ENCODE results near the gene MPND.

The MPND gene

GRCh38 chr19:4350726-4351125, 7.4 kb downstream of the MPND start:
- no peak for DNase-seq

- peak; percentile 22 for DNase-seq
Measured at GRCh38 chr19:4352701-4353121, 9.3 kb downstream of the MPND start.

- no peak for DNase-seq
Measured at GRCh38 chr19:4354282-4354681, 10.9 kb downstream of the MPND start.

- DNase-seq, result no peak
Measured at GRCh38 chr19:4354897-4355296, 11.5 kb downstream of the MPND start.

- no peak for DNase-seq
Measured at GRCh38 chr19:4357095-4357797, 13.9 kb downstream of the MPND start.

- no peak for DNase-seq
Measured at GRCh38 chr19:4357921-4358326, 14.6 kb downstream of the MPND start.

GRCh38 chr19:4358709-4359626, 15.6 kb downstream of the MPND start:
- no peak for DNase-seq

GRCh38 chr19:4359627-4360000, 16.3 kb downstream of the MPND start:
- no peak for DNase-seq

- no peak for DNase-seq
Measured at GRCh38 chr19:4360081-4360569, 16.8 kb downstream of the MPND start.

- no peak for DNase-seq
Measured at GRCh38 chr19:4360641-4361151, 17.3 kb downstream of the MPND start.

GRCh38 chr19:4361152-4362046, 18.0 kb downstream of the MPND start:
- DNase-seq, result no peak

GRCh38 chr19:4362101-4362828, 18.9 kb downstream of the MPND start:
- DNase-seq, result no peak

GRCh38 chr19:4362831-4363545, 19.6 kb downstream of the MPND start:
- DNase-seq, result no peak

GRCh38 chr19:4363571-4364304, 20.4 kb downstream of the MPND start:
- no peak for DNase-seq

- no peak for DNase-seq
Measured at GRCh38 chr19:4365341-4365740, 22.0 kb downstream of the MPND start.

- DNase-seq, result no peak
Measured at GRCh38 chr19:4365791-4366665, 22.7 kb downstream of the MPND start.

GRCh38 chr19:4366666-4367335, 23.4 kb downstream of the MPND start:
- DNase-seq, result no peak

GRCh38 chr19:4367336-4367723, 24.0 kb downstream of the MPND start:
- no peak for DNase-seq

- no peak for DNase-seq
Measured at GRCh38 chr19:4367781-4368127, 24.4 kb downstream of the MPND start.
